ENCODE results near the gene PSMC3IP.
"Not testable (repeated sequence)": the region's sequence is repeated elsewhere in the genome, so short reads cannot be mapped to it uniquely, and the experiment has no call there.

Gene PSMC3IP

DNA sequence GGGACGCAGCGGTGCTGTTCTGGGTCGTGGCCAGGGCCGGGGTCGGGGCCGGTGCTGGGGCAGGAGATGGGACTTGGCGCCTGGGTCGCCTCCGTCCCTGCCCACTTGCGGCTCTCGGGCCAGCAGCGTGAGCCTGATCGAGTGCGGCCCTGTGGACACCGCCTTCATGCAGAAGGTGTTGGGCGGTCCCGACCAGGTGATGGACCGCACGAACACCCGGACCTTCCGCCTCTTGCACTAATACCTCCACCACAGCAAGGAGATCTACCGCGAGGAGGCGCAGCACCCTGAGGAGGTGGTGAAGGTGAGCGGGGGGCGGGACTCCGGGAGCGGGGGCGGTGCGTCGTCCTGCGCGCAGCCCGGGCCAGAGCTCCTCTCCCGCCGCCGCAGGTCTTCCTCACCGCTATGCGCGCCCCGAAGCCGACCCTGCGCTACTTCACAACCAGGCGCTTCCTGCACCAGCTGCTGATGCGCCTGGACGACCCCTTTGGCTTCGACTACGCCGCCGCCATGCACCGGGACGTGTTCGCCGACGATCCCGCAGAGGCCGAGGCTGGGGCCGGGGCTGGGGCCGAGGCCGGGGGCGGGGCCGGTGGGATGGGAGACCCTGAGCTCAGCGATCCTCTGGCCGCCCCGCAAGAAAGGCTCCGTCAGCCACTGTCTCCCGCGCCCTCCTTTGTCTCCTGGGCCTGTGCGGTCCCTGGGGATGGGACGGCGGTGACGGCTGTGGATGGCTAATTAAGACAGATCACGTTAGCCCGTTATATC is 29.3 kb downstream of the PSMC3IP start:
- Histone ChIP-seq H2AFZ (peak overlapping the region; percentile 69), H3K4me3 (ENCODE audit: low read depth, low read length) (peak overlapping the region; percentile 46), H3K27me3 (ENCODE audit: control insufficient read depth, insufficient read depth, low read length) (no peaks in the 10 kb centered on the region), H3K4me1 (peaks cover 2% of the 10 kb centered on the region), H3K79me2 (no peaks in the 10 kb centered on the region), H3K9me3 (ENCODE audit: control insufficient read depth, low read length) (no peaks in the 10 kb centered on the region), H3K4me2 (ENCODE audit: low read length) (peak overlapping the region; percentile 58), H3K9ac (no peak overlapping the region), H3K36me3 (ENCODE audit: control insufficient read depth, insufficient read depth, low read length) (no peaks in the 10 kb centered on the region), H3K27ac (no peak overlapping the region)
- TF ChIP-seq, protein P1, sequence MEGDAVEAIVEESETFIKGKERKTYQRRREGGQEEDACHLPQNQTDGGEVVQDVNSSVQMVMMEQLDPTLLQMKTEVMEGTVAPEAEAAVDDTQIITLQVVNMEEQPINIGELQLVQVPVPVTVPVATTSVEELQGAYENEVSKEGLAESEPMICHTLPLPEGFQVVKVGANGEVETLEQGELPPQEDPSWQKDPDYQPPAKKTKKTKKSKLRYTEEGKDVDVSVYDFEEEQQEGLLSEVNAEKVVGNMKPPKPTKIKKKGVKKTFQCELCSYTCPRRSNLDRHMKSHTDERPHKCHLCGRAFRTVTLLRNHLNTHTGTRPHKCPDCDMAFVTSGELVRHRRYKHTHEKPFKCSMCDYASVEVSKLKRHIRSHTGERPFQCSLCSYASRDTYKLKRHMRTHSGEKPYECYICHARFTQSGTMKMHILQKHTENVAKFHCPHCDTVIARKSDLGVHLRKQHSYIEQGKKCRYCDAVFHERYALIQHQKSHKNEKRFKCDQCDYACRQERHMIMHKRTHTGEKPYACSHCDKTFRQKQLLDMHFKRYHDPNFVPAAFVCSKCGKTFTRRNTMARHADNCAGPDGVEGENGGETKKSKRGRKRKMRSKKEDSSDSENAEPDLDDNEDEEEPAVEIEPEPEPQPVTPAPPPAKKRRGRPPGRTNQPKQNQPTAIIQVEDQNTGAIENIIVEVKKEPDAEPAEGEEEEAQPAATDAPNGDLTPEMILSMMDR (IDR thresholded peaks at IDR 0.05), result peak; percentile 35

DNA sequence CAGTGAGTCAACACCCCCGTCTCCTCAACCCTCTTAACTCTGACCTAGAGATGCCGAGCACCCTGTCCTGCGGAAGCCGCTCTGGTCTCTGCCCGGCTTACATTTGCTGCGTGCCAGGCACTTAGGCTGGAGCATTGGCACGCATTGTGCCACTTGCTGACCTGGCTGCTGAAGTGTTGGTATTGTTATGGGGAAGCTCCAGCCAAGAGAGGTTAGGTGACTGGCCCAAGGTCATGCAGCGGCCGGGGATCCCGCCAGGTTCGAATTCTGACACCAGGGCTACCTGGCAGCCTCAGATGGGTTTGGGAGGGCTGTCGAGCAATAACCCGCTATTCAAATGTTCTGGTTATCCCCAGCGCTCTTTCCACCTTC is 29.8 kb downstream of the PSMC3IP start:
- no peak overlapping the region for H3K4me2 ChIP-seq (ENCODE audit: low read length)
- no peak overlapping the region for H3K9ac ChIP-seq
- H3K4me3 ChIP-seq (ENCODE audit: low read depth, low read length), result no peak overlapping the region
- peak overlapping the region; percentile 69 for H2AFZ ChIP-seq
- H3K4me1 ChIP-seq, result no peaks in the 10 kb centered on the region
- no peaks in the 10 kb centered on the region for H3K79me2 ChIP-seq
- no peaks in the 10 kb centered on the region for H3K9me3 ChIP-seq (ENCODE audit: control insufficient read depth, low read length)
- H3K36me3 ChIP-seq (ENCODE audit: control insufficient read depth, insufficient read depth, low read length), result no peaks in the 10 kb centered on the region
- no peaks in the 10 kb centered on the region for H3K27me3 ChIP-seq (ENCODE audit: control insufficient read depth, insufficient read depth, low read length)
- no peak overlapping the region for H3K27ac ChIP-seq
- TF ChIP-seq, protein P1 (IDR thresholded peaks at IDR 0.05), result no peak

DNA sequence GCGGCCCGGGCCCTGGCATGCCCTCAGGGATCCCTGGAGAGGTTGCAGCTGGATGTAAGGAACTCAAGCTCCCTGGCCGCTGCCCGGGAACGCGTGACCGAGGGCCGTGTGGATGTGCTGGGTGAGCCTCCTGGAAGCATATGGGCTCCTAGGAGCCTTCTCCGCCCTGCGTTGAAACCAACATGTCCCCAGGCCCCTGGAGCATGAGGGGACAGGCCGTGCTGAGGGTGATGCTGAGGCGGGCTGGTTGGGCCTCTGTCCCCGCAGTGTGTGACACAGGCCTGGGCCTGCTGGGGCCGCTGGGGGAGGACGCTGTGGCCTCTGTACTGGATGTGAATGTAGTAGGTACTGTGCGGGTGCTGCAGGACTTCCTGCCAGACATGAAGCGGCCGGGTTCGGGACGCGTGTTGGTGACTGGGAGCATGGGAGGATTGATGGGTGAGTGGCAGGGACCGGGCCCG is 30.5 kb downstream of the PSMC3IP start:
- Histone ChIP-seq H3K27ac (no peak overlapping the region), H3K9ac (no peak overlapping the region), H3K4me3 (ENCODE audit: low read depth, low read length) (no peak overlapping the region), H3K9me3 (ENCODE audit: control insufficient read depth, low read length) (no peaks in the 10 kb centered on the region), H3K79me2 (no peaks in the 10 kb centered on the region), H3K4me1 (no peaks in the 10 kb centered on the region), H3K27me3 (ENCODE audit: control insufficient read depth, insufficient read depth, low read length) (no peaks in the 10 kb centered on the region), H3K4me2 (ENCODE audit: low read length) (no peak overlapping the region), H2AFZ (no peak overlapping the region), H3K36me3 (ENCODE audit: control insufficient read depth, insufficient read depth, low read length) (no peaks in the 10 kb centered on the region)
- TF ChIP-seq, protein P1 (IDR thresholded peaks at IDR 0.05), result no peak

DNA sequence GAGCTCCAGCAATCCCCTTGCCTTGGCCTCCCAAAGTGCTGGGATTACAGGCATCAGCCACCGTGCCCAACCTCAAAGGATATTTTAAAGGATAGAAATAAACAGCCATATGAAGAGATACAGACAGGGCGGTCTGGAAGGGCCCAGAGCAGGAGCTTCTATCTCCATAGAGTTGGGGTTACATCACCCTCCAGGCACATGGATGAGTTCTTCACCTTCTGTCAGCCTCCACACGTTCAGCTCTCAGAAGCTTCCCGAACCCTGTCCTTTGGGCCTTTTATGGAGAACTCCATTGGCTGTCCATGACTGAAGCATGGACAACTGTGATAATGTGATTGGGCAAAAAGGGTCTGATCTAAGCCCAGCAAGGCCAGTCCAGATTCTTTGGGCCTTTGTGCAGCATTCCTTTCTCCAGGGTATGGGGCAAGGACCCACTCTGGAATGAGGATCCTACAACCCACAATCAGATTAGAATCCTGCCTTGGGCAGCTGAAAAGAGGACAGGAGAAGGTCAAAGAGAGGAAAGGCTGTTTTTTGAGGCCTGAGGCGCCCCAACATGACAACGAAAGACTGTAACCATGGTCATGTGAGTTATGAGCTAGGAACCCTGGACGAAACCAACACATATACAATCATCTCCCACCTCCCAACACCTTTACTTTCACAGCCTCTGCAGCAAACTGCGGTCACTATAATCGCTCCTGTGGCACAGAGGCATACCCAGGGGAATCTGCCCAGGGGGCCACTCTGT is 31.6 kb downstream of the PSMC3IP start:
- not testable (repeated sequence) for H3K4me3 ChIP-seq (ENCODE audit: low read depth, low read length); H3K9ac ChIP-seq; H3K4me2 ChIP-seq (ENCODE audit: low read length); H3K27me3 ChIP-seq (ENCODE audit: control insufficient read depth, insufficient read depth, low read length); H2AFZ ChIP-seq; H3K36me3 ChIP-seq (ENCODE audit: control insufficient read depth, insufficient read depth, low read length); H3K4me1 ChIP-seq; H3K79me2 ChIP-seq; H3K9me3 ChIP-seq (ENCODE audit: control insufficient read depth, low read length); H3K27ac ChIP-seq

DNA sequence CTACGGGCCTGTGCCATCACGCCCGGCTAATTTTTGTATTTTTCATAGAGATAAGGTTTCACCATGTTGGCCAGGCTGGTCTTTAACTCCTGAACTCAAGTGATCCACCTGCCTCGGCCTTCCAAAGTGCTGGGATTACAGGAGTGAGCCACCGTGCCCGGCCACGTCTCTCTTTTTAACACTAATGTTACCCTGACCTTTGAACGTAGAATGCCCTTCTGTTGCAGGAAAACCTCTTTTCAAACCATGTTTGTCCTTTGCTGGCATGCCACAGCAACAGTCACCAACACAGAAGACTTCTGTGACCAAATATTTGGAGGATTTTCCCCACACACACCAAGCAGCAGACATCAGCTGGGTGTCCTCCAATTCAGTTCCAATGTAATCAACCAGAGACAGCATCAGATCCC is 32.6 kb downstream of the PSMC3IP start:
- TF ChIP-seq, protein P1 (IDR thresholded peaks at IDR 0.05), result no peak
- Histone ChIP-seq H3K36me3 (ENCODE audit: control insufficient read depth, insufficient read depth, low read length) (no peaks in the 10 kb centered on the region), H3K79me2 (no peaks in the 10 kb centered on the region), H3K27ac (no peak overlapping the region), H3K4me1 (no peaks in the 10 kb centered on the region), H2AFZ (no peak overlapping the region), H3K27me3 (ENCODE audit: control insufficient read depth, insufficient read depth, low read length) (no peaks in the 10 kb centered on the region), H3K4me2 (ENCODE audit: low read length) (no peak overlapping the region), H3K9ac (no peak overlapping the region), H3K4me3 (ENCODE audit: low read depth, low read length) (no peak overlapping the region), H3K9me3 (ENCODE audit: control insufficient read depth, low read length) (no peaks in the 10 kb centered on the region)

All from parathyroid adenoma (tissue), 2 donors.